ENCODE data around the gene EXOSC10. TPM values are rescaled to one million over a fixed set of nuclear protein-coding genes. Genes with fewer than 3 reads are reported as not detected.
"Not testable (repeated sequence)": the region's sequence is repeated elsewhere in the genome, so short reads cannot be mapped to it uniquely, and the experiment has no call there.

EXOSC10 gene
- total RNA-seq, 6 experiments from 2014 or later: 40.1 to 49.4 (median 47.5) TPM

- Mint-ChIP-seq H3K4me1 (ENCODE audit: low read depth) (peaks cover 7% of the 10 kb centered on the region; the same call in 1 of the 2 replicates), H3K27me3 (ENCODE audit: insufficient read depth) (peaks cover 5% of the 10 kb centered on the region), H3K27ac (no peak overlapping the region), H3K4me3 (no peak overlapping the region), H3K36me3 (ENCODE audit: low read depth) (no peaks in the 10 kb centered on the region), H3K9me3 (no peaks in the 10 kb centered on the region)
- no peak for DNase-seq
- TF ChIP-seq, protein P1, sequence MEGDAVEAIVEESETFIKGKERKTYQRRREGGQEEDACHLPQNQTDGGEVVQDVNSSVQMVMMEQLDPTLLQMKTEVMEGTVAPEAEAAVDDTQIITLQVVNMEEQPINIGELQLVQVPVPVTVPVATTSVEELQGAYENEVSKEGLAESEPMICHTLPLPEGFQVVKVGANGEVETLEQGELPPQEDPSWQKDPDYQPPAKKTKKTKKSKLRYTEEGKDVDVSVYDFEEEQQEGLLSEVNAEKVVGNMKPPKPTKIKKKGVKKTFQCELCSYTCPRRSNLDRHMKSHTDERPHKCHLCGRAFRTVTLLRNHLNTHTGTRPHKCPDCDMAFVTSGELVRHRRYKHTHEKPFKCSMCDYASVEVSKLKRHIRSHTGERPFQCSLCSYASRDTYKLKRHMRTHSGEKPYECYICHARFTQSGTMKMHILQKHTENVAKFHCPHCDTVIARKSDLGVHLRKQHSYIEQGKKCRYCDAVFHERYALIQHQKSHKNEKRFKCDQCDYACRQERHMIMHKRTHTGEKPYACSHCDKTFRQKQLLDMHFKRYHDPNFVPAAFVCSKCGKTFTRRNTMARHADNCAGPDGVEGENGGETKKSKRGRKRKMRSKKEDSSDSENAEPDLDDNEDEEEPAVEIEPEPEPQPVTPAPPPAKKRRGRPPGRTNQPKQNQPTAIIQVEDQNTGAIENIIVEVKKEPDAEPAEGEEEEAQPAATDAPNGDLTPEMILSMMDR (IDR thresholded peaks at IDR 0.05): no peak
Measured at GRCh38 chr1:11039351-11040104, 60.1 kb downstream of the EXOSC10 start.

DNA sequence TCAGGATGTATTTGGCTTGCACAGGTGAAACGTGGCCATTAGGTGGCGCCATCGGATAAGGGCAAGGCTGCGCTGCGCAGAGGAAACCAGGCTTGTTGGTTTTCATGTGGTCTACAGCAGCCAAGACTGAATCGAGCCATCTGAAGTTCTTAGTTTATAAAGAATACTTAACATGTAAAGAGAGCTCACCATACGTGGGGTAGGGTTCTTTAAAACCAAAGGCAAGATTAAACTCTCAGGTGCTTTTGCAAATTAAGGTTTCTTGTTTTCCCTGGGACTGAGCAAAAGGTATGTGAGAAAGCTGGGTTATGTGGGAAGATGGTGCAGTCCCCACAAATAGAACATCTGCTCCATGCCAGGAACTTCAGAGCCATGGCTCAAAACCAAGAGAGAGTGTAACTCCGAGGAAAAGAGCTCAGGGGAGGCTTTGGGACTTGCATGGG lies 61.9 kb downstream of the EXOSC10 start:
- DNase-seq: peak; percentile 74
- no peaks in the 10 kb centered on the region for H3K9me3 Mint-ChIP-seq
- peaks cover 5% of the 10 kb centered on the region; the same call in 1 of the 2 replicates for H3K27me3 Mint-ChIP-seq (ENCODE audit: insufficient read depth)
- no peak overlapping the region; the same call in 1 of the 2 replicates for H3K4me3 Mint-ChIP-seq
- no peaks in the 10 kb centered on the region for H3K36me3 Mint-ChIP-seq (ENCODE audit: low read depth)
- no peak overlapping the region for H3K27ac Mint-ChIP-seq
- TF ChIP-seq, protein P1 (IDR thresholded peaks at IDR 0.05): peak; percentile 97
- H3K4me1 Mint-ChIP-seq (ENCODE audit: low read depth): peaks cover 7% of the 10 kb centered on the region; the same call in 1 of the 2 replicates

GRCh38 chr1:11037019-11037739 lies 62.5 kb downstream of the EXOSC10 start:
- not testable (repeated sequence) for H3K4me1 Mint-ChIP-seq (ENCODE audit: low read depth); H3K27me3 Mint-ChIP-seq (ENCODE audit: insufficient read depth); DNase-seq; H3K9me3 Mint-ChIP-seq; H3K27ac Mint-ChIP-seq; H3K36me3 Mint-ChIP-seq (ENCODE audit: low read depth)
- peak overlapping the region; percentile 16; the same call in 1 of the 2 replicates for H3K4me3 Mint-ChIP-seq

DNA sequence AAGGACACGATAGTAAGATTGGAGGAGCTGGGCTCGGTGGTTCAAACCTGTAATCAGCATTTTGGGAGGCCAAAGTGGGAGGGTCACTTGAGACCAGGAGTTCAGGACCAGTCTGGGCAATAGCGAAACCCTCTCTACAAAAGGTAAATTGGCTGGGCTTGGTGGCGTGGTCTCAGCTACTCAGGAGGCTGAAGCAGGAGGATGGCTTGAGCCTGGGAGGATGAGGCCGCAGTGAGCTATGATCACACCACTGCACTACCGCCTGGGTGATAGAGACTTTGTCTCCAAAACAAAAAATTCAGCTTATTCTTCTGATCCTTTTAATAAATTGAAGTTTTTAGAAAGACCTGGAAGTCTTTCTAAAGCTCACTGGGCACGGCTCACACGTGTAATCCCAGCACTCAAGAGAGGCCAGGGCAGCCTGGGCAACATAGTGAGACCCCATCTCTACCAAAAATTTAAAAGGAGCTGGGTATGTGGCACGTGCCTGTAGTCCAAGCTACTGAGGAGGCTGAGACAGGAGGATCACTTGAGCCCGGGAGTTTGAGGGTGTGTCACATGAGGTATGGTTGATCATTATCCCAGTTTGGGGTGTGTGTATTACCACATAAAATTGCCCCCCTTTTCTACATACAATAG lies 67.9 kb downstream of the EXOSC10 start:
- peaks cover 2% of the 10 kb centered on the region for H3K27me3 Mint-ChIP-seq (ENCODE audit: insufficient read depth)
- H3K9me3 Mint-ChIP-seq: no peaks in the 10 kb centered on the region
- no peak overlapping the region for H3K27ac Mint-ChIP-seq
- H3K4me1 Mint-ChIP-seq (ENCODE audit: low read depth): no peaks in the 10 kb centered on the region
- no peak overlapping the region for H3K4me3 Mint-ChIP-seq
- TF ChIP-seq, protein P1 (IDR thresholded peaks at IDR 0.05): no peak
- peaks cover 23% of the 10 kb centered on the region for H3K36me3 Mint-ChIP-seq (ENCODE audit: low read depth)
- DNase-seq: no peak

DNA sequence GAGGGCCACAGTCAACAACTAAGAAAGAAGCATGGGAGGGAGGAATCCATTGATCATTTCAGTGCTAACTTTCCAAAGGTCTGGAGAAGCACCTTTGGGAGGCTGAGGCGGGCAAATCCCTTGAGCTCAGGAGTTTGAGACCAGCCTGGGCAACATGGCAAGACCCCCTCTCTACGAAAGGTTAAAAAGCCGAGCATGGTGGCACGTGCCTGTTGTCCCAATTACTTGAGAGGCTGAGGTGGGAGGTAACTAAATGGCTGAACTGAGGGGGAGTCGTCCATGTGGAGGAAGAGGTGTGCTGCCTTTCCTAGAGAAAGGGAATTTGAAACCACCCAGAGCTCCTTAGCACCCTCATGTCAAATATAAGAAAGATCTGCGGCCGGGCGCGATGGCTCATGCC lies 68.8 kb downstream of the EXOSC10 start:
- H3K27ac Mint-ChIP-seq: no peak overlapping the region
- H3K27me3 Mint-ChIP-seq (ENCODE audit: insufficient read depth): peaks cover 2% of the 10 kb centered on the region
- TF ChIP-seq, protein P1 (IDR thresholded peaks at IDR 0.05): no peak
- peaks cover 28% of the 10 kb centered on the region for H3K36me3 Mint-ChIP-seq (ENCODE audit: low read depth)
- H3K4me3 Mint-ChIP-seq: no peak overlapping the region
- no peak for DNase-seq
- no peaks in the 10 kb centered on the region for H3K4me1 Mint-ChIP-seq (ENCODE audit: low read depth)
- H3K9me3 Mint-ChIP-seq: no peaks in the 10 kb centered on the region

All from HFFc6 (cell line).